Measurements from ENCODE around the gene RAB11FIP2.

DNA sequence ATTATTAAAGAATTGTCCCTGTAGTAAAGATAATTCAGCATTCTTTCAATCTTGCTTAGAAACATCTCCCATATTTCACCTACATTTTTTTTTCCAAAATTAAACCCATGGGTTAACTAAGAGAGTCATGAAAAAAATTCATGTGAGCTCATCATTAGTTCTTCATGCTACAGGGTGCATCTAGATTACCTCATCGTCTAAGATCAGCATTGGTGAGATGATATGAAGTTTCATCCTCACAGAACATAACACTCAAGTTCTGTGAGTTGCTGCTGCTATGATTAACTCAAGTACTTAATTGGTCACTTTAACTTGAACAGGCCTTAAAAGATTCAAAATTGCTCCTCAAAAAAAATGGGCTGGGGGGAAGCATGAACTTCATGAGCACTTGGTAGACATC, 50.0 kb downstream of the RAB11FIP2 start:
- no peak for TF ChIP-seq POLR2A (IDR thresholded peaks at IDR 0.05)
- TF ChIP-seq, protein P1, sequence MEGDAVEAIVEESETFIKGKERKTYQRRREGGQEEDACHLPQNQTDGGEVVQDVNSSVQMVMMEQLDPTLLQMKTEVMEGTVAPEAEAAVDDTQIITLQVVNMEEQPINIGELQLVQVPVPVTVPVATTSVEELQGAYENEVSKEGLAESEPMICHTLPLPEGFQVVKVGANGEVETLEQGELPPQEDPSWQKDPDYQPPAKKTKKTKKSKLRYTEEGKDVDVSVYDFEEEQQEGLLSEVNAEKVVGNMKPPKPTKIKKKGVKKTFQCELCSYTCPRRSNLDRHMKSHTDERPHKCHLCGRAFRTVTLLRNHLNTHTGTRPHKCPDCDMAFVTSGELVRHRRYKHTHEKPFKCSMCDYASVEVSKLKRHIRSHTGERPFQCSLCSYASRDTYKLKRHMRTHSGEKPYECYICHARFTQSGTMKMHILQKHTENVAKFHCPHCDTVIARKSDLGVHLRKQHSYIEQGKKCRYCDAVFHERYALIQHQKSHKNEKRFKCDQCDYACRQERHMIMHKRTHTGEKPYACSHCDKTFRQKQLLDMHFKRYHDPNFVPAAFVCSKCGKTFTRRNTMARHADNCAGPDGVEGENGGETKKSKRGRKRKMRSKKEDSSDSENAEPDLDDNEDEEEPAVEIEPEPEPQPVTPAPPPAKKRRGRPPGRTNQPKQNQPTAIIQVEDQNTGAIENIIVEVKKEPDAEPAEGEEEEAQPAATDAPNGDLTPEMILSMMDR (IDR thresholded peaks at IDR 0.05), result no peak

Data from body of pancreas (tissue), 4 donors.